ENCODE data around the gene CXADR.

Gene CXADR

DNA sequence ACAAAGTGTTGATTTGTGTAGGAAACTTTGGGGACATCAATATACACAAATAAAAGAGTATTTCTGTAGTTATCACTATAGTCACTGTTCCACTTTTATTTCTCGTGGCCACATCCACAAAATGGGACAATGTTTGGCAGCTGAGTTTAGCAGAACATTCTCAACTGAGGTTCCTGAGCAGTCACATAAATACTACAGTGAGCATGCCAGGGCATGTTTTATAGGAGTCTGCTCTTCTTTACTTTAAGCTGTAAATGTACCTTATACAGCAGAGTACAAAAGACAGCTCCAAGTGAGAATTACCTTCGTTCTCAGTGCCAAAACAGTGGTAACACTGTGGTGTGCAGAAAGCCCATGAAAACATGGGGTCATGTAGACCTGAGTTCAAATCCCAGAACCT, 94.8 kb downstream of the CXADR start:
- DNase-seq (ENCODE audit: low read depth in 3 of 3): no peak

DNA sequence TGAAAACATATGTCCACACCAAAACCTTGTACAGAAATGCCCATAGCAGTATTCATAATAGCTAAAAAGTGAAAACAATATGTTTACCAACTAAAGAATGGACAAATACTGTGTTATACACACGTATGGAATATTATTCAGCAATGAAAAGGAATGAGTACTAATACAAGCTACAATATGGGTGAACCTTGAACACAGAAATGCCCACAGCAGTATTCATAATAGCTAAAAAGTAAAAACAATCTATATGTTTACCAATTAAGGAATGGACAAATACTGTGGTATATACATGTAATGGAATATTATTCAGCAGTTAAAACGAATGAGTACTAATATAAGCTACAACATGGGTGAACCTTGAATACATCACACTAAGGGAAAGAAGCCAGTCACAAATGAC, 96.8 kb downstream of the CXADR start:
- no peak for DNase-seq (ENCODE audit: low read depth in 3 of 3)

DNA sequence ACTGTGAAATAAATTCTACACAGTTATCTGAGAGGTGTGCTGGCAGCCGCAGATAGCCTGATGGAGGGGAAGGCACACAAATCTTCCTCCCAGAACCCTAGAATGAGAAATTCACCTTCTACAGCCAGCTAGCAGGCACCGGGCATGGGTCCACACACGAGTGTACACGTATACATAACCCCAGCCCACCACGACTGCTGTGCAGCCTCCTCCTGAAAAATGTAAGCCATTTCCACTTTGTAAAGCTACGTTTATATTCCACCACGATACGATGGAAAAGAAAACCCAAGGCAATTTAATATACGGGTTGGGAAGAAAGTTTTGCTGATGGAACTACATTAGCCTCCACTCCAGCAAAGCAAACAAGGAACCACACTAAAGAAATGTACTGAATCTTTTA, 98.1 kb downstream of the CXADR start:
- DNase-seq (ENCODE audit: low read depth in 3 of 3): no peak

DNA sequence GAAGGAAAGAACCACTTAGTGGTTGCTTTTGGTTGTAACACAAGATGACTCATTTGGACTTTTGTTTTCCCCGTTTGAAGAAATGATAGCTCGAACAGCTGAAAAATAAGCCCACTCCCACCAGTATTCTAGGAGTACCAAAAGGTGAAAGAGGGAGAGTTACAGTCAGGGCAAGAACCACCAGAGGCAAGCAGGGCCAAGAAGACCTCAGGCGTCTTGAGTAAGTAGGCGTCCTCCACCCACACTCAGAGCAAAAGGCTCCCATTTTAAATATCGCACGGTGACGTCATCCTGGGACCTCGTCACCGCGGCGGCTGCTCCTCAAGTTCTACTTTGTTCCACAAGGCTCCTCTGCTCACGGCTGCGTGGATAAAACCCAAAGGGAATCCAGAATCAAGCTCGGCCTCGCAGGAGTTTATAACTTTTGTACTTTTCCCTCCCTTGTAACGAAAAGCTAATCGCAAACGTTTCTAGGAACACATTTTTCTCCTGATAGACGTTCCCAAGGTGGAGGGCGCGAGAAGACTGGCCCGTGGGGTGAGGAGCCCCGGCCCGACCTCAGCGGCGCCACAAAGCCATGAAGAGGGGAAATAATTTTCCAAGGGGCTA, 98.7 kb downstream of the CXADR start:
- peak; percentile 58 to 75 (median 75) for DNase-seq (ENCODE audit: low read depth in 3 of 3)

DNA sequence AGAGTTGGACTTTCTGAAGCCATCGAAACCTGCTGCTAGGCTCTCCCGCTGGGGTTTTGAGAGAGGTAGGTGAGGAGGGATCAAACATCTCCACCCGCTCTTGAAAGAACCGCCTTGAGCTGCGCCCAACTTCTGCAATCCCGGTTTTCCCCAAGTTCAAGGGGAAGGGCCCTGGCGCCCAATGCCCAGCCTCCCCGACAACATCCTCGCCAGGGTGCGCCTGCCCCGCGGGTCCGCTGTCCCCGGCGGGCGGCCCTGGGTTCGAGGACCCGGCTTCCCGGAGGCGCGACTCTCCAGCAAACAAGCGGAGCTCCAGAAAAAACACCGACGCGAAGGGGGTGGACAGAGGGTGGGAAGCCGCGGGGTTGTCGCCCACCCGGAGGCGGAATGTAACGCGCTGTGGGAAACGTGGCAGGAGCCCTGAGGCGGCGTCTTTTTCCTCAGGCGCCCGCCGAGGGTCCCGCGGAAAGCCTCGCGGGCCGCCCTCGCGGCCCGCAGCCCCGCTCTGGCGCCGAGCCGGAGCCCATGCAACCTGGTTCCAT, 99.3 kb downstream of the CXADR start:
- DNase-seq (ENCODE audit: low read depth in 3 of 3): peak in 2 of 3 experiments; percentile 8 to 10

DNA sequence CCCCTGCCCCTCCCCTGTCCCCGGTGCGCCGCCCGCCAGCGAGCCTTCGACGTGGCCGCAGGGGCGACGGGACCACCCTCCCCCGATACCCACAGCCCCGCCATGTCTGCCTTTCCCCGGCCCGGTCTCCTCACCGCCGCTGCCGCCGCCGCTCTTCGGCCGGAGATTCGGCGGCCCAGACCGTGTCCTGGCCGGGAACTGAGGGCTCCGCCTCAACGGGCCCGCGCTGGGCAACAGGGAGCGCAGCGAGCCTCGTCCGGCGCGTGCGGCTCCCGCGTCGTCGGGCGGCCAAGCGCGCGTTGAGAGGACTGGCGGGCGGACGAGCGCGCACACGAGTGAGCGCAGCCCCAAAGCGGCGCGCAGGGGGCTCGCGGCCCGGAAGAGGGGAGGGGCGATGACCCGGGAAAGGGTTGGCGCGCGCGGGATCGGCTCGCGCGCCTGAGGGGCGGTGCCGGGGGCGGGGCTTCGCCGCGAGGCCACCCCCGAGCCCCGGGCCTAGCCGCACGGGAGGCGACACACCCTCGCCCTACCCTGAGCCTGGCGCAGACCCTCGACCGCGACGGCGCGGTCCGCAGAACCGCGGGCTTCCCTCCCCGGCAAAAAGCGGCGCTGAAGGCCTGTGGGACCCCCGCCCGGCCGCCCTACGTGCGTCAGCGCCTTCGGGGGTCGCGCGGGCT, 99.9 kb downstream of the CXADR start, which contains the start of gene BTG3:
BTG3 (minus strand) TSS at position 337 of the 677 bp plus-strand sequence. CDS start 3,757 bp downstream, outside the sequence.
- peak; percentile 64 to 74 (median 74) for DNase-seq (ENCODE audit: low read depth in 3 of 3)

DNA sequence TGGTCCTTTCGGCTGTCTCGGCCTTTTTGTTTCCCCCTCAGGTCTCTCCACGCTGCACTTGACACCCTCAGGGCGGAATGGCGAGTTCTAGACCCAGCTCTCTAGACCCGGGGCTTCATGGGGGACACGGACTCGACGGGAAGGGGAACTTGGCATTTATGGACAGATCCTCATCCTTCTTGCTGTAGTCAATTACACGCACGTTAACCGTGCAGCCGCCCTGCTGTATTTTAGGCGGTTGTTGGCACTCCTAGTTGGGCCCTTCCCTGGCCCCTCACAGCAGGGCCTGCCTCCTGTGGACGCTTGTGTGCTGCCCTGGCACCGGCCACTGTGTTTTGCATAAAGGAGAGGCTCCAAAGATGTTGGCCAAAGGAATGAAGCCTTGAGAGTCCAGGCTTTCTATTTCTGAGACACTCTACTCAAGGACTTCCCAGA, 100.4 kb downstream of the CXADR start:
- DNase-seq (ENCODE audit: low read depth in 3 of 3): no peak

DNA sequence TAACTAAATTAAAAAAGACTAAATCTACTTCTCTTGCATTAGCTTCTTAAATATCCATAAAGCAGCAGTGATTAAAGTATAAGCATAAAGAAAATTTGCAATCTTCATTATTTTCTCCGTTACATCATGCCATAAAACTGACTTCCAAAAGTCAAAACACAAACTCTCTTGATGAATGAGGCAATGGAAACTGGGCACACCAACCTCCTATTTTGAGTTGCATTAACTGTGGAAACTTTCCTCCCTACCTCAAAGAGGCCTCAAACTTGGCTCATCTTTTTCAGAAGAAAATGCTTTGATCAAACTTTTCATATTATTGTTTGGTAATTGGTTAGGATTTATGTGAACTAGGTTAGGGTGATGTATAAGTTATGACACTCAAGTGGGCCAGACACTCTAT, 104.0 kb downstream of the CXADR start:
- no peak for DNase-seq (ENCODE audit: low read depth in 3 of 3)

DNA sequence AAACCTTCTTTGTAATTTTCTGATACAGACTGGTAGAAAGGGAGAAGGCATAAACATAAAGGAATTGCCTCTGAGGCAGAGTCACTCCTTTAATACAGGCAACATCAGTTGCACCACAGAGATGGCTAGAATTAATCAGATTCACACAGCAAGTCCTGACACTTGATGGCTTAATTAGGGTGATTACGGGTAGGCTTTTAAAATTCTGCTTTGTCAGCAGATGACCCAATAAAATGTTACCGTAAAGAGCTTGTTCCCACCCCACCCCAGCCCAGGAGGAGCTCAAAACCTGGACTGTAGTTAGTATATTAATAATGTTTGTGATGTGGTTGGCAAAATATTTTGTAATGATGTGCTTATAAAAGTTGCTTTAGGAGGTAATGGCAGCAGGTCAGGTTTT, 109.2 kb downstream of the CXADR start:
- DNase-seq (ENCODE audit: low read depth in 3 of 3): no peak

DNA sequence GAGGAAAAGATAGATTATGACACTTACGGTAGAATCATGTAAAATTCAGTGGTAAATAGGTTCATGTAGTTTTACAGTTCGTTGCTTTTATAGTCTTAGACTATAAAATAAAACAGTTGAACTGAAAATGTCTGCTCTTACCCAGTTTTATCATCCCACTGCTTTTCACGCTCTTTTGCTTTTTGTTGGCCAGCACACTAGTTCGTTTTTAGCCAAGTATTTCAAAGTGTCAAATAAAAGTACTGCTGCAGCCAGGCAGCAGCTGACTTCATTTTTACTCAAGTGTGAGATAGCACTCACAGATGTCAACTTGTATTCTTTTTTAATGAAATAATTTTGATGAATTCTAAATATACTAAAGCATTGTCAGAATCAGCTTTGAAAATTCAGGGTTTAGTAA, 118.4 kb downstream of the CXADR start:
- no peak for DNase-seq (ENCODE audit: low read depth in 3 of 3)

DNA sequence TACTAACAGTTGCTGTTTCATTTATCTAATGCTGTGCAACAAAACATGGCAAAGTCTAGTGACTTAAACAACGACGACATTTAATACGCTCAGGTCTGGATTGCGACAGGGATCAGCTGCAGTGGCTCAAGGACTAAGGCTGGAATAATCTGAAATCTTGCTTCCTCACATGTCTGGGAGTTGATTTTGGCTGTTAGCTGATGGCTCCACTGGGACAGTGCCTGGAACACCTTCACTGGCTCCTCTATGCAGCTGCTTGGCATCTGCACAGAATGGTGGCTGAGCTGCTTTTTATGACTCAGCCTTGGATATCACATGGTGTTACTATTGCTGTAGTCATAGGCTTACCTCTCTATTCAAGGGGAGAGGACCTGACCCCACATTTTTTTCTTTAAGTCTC, 123.9 kb downstream of the CXADR start:
- DNase-seq (ENCODE audit: low read depth in 3 of 3): no peak

DNA sequence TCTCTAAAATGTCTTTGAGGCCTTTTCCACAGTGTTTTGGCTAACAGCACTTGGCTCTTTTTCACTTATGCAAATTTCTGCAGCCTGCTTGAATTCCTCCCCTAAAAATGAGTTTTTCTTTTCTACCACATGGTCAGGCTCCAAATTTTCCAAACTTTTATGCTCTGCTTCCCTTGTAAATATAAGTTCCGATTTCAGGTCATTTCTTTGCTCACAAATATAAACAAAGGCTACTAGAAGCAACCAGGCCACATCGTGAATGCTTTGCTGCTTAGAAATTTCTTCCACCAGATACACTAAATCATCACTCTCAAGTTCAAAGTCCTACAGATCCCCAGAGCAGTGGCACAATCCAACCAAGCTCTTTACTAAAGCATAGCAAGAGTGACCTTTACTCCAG, 128.0 kb downstream of the CXADR start:
- no peak for DNase-seq (ENCODE audit: low read depth in 3 of 3)

All from stimulated activated CD4-positive, alpha-beta T cell treated with anti-CD3 and anti-CD28 coated beads, TNF-alpha, amount 100 ng/mL, for 4 hours (primary cell).